PFSK-1 (cell line): ENCODE data around the gene KCNN4.

Source experiments
- FOXP2 ChIP-seq: optimal IDR thresholded peaks from 2 replicates; pipeline ENCODE3; 2011; ENCODE audit warnings: borderline replicate concordance, control low read depth, inconsistent platforms; ENCODE audit not compliant: insufficient read depth; ENCODE audit errors: extremely low read length, extremely low read depth
- POLR2AphosphoS5 ChIP-seq: IDR thresholded peaks from 2 replicates; pipeline ENCODE4 v1.6.1; 2012; ENCODE audit warnings: low read depth, mild to moderate bottlenecking, control low read depth, low read length, moderate library complexity
- REST ChIP-seq, 2 experiments: IDR thresholded peaks; 2 replicates each; pipeline versions ENCODE4 v1.6.1 to v1.8.0; 2011 to 2012; ENCODE audit warnings: low read depth in 2 of 2, low read length in 2 of 2, control low read depth in 1 of 2, inconsistent platforms in 1 of 2, mild to moderate bottlenecking in 1 of 2, moderate library complexity in 1 of 2; ENCODE audit not compliant: insufficient read depth in 1 of 2
- SIN3A ChIP-seq: IDR thresholded peaks from 2 replicates; pipeline ENCODE4 v1.6.1; 2012; ENCODE audit warnings: mild to moderate bottlenecking, low read length, moderate library complexity, borderline replicate concordance; ENCODE audit not compliant: insufficient read depth
- TAF1 ChIP-seq: IDR thresholded peaks from 2 replicates; pipeline ENCODE4 v1.6.1; 2012; ENCODE audit warnings: low read length, control low read depth, borderline replicate concordance; ENCODE audit not compliant: insufficient read depth

The KCNN4 gene

GRCh38 chr19:43814663-43815352 lies 34.0 kb upstream of the KCNN4 start:
- TF ChIP-seq TAF1 (no peak), REST (IDR thresholded peaks at IDR 0.05; ENCODE audit: insufficient read depth in 1 of 2, low read depth in 2 of 2, low read length in 2 of 2) (no peak), SIN3A (no peak), POLR2AphosphoS5 (no peak), FOXP2 (no peak)

- TF ChIP-seq REST (IDR thresholded peaks at IDR 0.05; ENCODE audit: insufficient read depth in 1 of 2, low read depth in 2 of 2, low read length in 2 of 2) (no peak), TAF1 (no peak), SIN3A (no peak), FOXP2 (no peak), POLR2AphosphoS5 (no peak)
Measured at GRCh38 chr19:43812688-43813087, 31.9 kb upstream of the KCNN4 start.

GRCh38 chr19:43812259-43812658 lies 31.5 kb upstream of the KCNN4 start:
- TF ChIP-seq REST (IDR thresholded peaks at IDR 0.05; ENCODE audit: insufficient read depth in 1 of 2, low read depth in 2 of 2, low read length in 2 of 2) (no peak), TAF1 (no peak), SIN3A (no peak), POLR2AphosphoS5 (no peak), FOXP2 (no peak)

- no peak for TF ChIP-seq POLR2AphosphoS5
- TF ChIP-seq SIN3A: no peak
- no peak for TF ChIP-seq TAF1
- TF ChIP-seq FOXP2: no peak
- TF ChIP-seq REST (IDR thresholded peaks at IDR 0.05; ENCODE audit: insufficient read depth in 1 of 2, low read depth in 2 of 2, low read length in 2 of 2): no peak
Measured at GRCh38 chr19:43811837-43812236, 31.1 kb upstream of the KCNN4 start.
